HEK293T (cell line): Measurements from ENCODE around the gene GZMB.

Experiments used
- CTCF ChIA-PET: fragments of 350-600 bp; formaldehyde crosslinking; extraction: SDS; loops from one replicate; lab custom pipeline; 2021; ENCODE audit warnings: antibody characterized with exemption, inconsistent platforms; lab: Yijun Ruan, JAX
- POLR2A ChIA-PET: fragments of 350-600 bp; formaldehyde crosslinking; extraction: SDS; loops from one replicate; lab custom pipeline; 2020; ENCODE audit warnings: antibody characterized with exemption, inconsistent platforms; lab: Yijun Ruan, JAX
- DNase-seq: peaks from one replicate; pipeline ENCODE4 v3.0.0; 2012; ENCODE audit warnings: mixed read lengths; ENCODE audit errors: extremely low spot score
- ARNT ChIP-seq: fragments of 450-650 bp; IDR thresholded peaks from 2 replicates; pipeline ENCODE4 v1.6.1; 2017; ENCODE audit warnings: mild to moderate bottlenecking
- BHLHE40 ChIP-seq: fragments of 450-650 bp; IDR thresholded peaks from 2 replicates; pipeline ENCODE4 v1.6.1; 2016; ENCODE audit warnings: mild to moderate bottlenecking, moderate library complexity, borderline replicate concordance
- CTBP1 ChIP-seq: fragments of 450-650 bp; IDR thresholded peaks from 2 replicates; pipeline ENCODE4 v1.6.1; 2016; ENCODE audit warnings: borderline replicate concordance
- ELF4 ChIP-seq: fragments of 450-650 bp; IDR thresholded peaks from 2 replicates; pipeline ENCODE4 v1.6.1; 2017; ENCODE audit warnings: antibody characterized with exemption
- FOXA1 ChIP-seq: fragments of 450-650 bp; IDR thresholded peaks from 2 replicates; pipeline ENCODE4 v1.6.1; 2016; ENCODE audit warnings: mild to moderate bottlenecking
- FOXK2 ChIP-seq: fragments of 450-650 bp; IDR thresholded peaks from 2 replicates; pipeline ENCODE4 v1.6.1; 2016; ENCODE audit warnings: mild to moderate bottlenecking
- FOXM1 ChIP-seq: fragments of 450-650 bp; IDR thresholded peaks from 2 replicates; pipeline ENCODE4 v1.6.1; 2017; ENCODE audit warnings: mild to moderate bottlenecking, borderline replicate concordance
- HDGF ChIP-seq: fragments of 450-650 bp; IDR thresholded peaks from 2 replicates; pipeline ENCODE4 v1.6.1; 2017; ENCODE audit warnings: antibody characterized with exemption, borderline replicate concordance
- L3MBTL2 ChIP-seq: fragments of 450-650 bp; conservative IDR thresholded peaks from 2 replicates; pipeline ENCODE4 v1.6.1; 2016; ENCODE audit warnings: mild to moderate bottlenecking
- LEF1 ChIP-seq: fragments of 450-650 bp; IDR thresholded peaks from 2 replicates; pipeline ENCODE4 v1.6.1; 2017; ENCODE audit warnings: mild to moderate bottlenecking, borderline replicate concordance
- NFRKB ChIP-seq: fragments of 450-650 bp; IDR thresholded peaks from 2 replicates; pipeline ENCODE4 v1.6.1; 2016; ENCODE audit warnings: mild to moderate bottlenecking, moderate library complexity
- SP1 ChIP-seq: fragments of 450-650 bp; IDR thresholded peaks from 2 replicates; pipeline ENCODE4 v1.6.1; 2017
- SUZ12 ChIP-seq: fragments of 450-650 bp; IDR thresholded peaks from 2 replicates; pipeline ENCODE4 v1.6.1; 2016; ENCODE audit warnings: mild to moderate bottlenecking
- TARDBP ChIP-seq: fragments of 450-650 bp; IDR thresholded peaks from 2 replicates; pipeline ENCODE4 v1.6.1; 2016
- ZNF384 ChIP-seq: fragments of 450-650 bp; IDR thresholded peaks from 2 replicates; pipeline ENCODE4 v1.6.1; 2016
- TF ChIP-seq, protein P1 (sequence below): fragments of 450-650 bp; IDR thresholded peaks from 2 replicates; pipeline ENCODE4 v1.6.1; 2016

Gene GZMB

GRCh38 chr14:24634158-24634557 is at the start of gene GZMB:
Gene GZMB, minus strand, starts transcription at chr14:24634190. Its CDS starts 30 bp downstream, at chr14:24634160.
- no peak for DNase-seq
- no peak for TF ChIP-seq NFRKB
- ChIA-PET CTCF (no interaction called here), POLR2A (no interaction called here)

DNA sequence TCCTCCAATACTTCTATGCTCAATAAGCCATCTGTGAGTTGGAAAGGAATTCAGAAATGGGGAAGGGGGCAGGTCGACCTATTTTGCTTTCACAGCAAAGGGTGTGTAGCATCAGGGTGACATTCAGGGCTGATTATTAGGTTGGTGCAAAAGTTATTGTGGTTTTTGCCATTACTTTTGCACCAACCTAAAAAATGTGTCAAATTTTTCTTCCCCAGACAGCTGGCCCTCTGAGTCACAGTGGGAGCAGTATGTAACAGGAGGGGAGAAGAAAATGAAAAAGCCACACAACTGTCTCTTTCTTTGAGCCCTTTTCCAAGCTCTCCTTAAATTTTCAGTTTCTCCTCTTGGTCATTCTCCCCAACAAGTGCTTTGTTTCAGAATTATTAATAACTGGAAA is 47.1 kb upstream of the GZMB start:
- TF ChIP-seq ARNT = no peak
- no peak for TF ChIP-seq L3MBTL2
- TF ChIP-seq CTBP1 = no peak
- TF ChIP-seq, protein P1, sequence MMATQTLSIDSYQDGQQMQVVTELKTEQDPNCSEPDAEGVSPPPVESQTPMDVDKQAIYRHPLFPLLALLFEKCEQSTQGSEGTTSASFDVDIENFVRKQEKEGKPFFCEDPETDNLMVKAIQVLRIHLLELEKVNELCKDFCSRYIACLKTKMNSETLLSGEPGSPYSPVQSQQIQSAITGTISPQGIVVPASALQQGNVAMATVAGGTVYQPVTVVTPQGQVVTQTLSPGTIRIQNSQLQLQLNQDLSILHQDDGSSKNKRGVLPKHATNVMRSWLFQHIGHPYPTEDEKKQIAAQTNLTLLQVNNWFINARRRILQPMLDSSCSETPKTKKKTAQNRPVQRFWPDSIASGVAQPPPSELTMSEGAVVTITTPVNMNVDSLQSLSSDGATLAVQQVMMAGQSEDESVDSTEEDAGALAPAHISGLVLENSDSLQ = no peak
- no peak for TF ChIP-seq HDGF
- no peak for TF ChIP-seq NFRKB
- TF ChIP-seq SP1 = no peak
- no peak for TF ChIP-seq FOXM1
- TF ChIP-seq SUZ12 = no peak
- no peak for TF ChIP-seq ELF4
- no peak for TF ChIP-seq FOXA1
- no peak for TF ChIP-seq FOXK2
- TF ChIP-seq LEF1 = no peak
- no peak for TF ChIP-seq TARDBP
- no peak for TF ChIP-seq BHLHE40
- TF ChIP-seq ZNF384 = no peak
- POLR2A ChIA-PET = no interaction called here
- CTCF ChIA-PET = interaction anchor here (1.3 kb wide), 1 partner anchor 9 kb away, joined by 3 read pairs; no protein-coding TSS in a partner anchor
- DNase-seq = no peak

DNA sequence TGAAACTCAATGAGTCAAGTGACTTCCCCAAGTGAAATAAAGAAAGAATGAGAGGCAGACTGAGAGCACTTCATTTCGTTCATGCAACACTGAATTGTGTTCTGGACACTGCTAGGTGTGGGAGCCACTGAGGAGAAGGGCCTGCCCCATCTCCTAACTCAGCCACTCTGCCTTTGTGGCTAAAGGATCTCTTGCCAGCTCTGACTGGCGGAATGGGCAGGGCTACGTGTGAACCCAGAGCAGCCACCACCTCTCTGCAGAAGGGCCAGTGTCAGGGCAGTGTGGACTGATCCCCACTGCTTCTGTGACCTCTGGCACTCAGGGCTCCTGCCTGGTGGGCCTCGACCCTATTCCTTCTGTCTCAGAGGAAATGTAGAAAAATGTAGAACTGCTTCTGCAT is 46.5 kb upstream of the GZMB start:
- CTCF ChIA-PET = no interaction called here

GRCh38 chr14:24679248-24679961 is 45.4 kb upstream of the GZMB start:
- ChIA-PET CTCF (interaction anchor here (0.6 to 1.4 kb wide), 3 partner anchors 12 to 352 kb away, joined by 3 to 4 read pairs (median 3); no protein-coding TSS in a partner anchor), POLR2A (no interaction called here)
- TF ChIP-seq ZNF384 = no peak
- no peak for TF ChIP-seq HDGF
- TF ChIP-seq BHLHE40 = no peak
- no peak for TF ChIP-seq FOXK2
- no peak for TF ChIP-seq ARNT
- no peak for DNase-seq

More for the DNA sequence above, 46.5 kb upstream of the GZMB start:
- POLR2A ChIA-PET = no interaction called here
- DNase-seq = no peak
- TF ChIP-seq FOXK2 (no peak), FOXA1 (no peak), L3MBTL2 (no peak), BHLHE40 (no peak), FOXM1 (no peak)
- TF ChIP-seq, protein P1 = no peak

- ChIA-PET CTCF (interaction anchor here (1.0 to 1.4 kb wide), 2 partner anchors 11 to 197 kb away, joined by 3 to 4 read pairs; no protein-coding TSS in a partner anchor), POLR2A (no interaction called here)
- TF ChIP-seq SP1 (no peak), L3MBTL2 (no peak), BHLHE40 (no peak), TARDBP (no peak), NFRKB (no peak), ZNF384 (no peak), FOXK2 (no peak), FOXA1 (no peak), ELF4 (no peak), CTBP1 (no peak), FOXM1 (no peak), HDGF (no peak), ARNT (no peak), LEF1 (no peak)
- TF ChIP-seq, protein P1 = no peak
Observed at GRCh38 chr14:24678801-24679247, 44.8 kb upstream of the GZMB start.

GRCh38 chr14:24677956-24678355 is 44.0 kb upstream of the GZMB start:
- ChIA-PET POLR2A (no interaction called here), CTCF (no interaction called here)
- DNase-seq = no peak
- TF ChIP-seq FOXA1 (no peak), SUZ12 (no peak), FOXM1 (no peak), TARDBP (no peak), BHLHE40 (no peak), NFRKB (no peak), L3MBTL2 (no peak), ZNF384 (no peak), CTBP1 (no peak), HDGF (no peak), SP1 (no peak), FOXK2 (no peak), ELF4 (no peak), LEF1 (no peak), ARNT (no peak)
- TF ChIP-seq, protein P1 = no peak

More at GRCh38 chr14:24678801-24679247, 44.8 kb upstream of the GZMB start:
- peak; percentile 84 for DNase-seq
